Endothelial cell of umbilical vein (primary cell): ENCODE results near the gene ARL11. TPM values are rescaled to one million over a fixed set of nuclear protein-coding genes. Genes with fewer than 3 reads are reported as not detected.

ENCODE experiments used
- BruUV-seq: library from RNA; stranded (reverse); fragments of 400-500 nt; replicated peaks from 2 replicates; lab custom pipeline; 2021; lab: Mats Ljungman, UMichigan
- CTCF ChIA-PET: fragments of 300-600, 350-600 bp; sonication (Branson Sonifier 250); formaldehyde crosslinking; loops from one replicate; lab custom pipeline; 2021; ENCODE audit warnings: antibody characterized with exemption, inconsistent platforms; lab: Charles Lee
- POLR2A ChIA-PET: fragments of 300-600, 350-600 bp; sonication (Branson Sonifier 250); formaldehyde crosslinking; loops from one replicate; lab custom pipeline; 2021; ENCODE audit warnings: antibody characterized with exemption, inconsistent platforms; lab: Charles Lee
- DNase-seq: peaks from one replicate; pipeline ENCODE4 v3.0.0-alpha.2; 2011; ENCODE audit warnings: low read depth, low spot score
- FAIRE-seq: peaks from 2 replicates; lab custom pipeline; 2011; peaks lifted over from hg19 to GRCh38; lab: Jason Lieb, UNC
- H2AFZ ChIP-seq: 2 replicates; pipeline ENCODE4 v1.6.0; 2012; ENCODE audit warnings: low read depth, low read length, control low read depth, inconsistent platforms
- H3K27ac ChIP-seq: 2 replicates; pipeline ENCODE4 v1.5.1; 2011; ENCODE audit warnings: low read depth, mild to moderate bottlenecking, control low read depth, low read length, moderate library complexity; ENCODE audit not compliant: insufficient read depth
- H3K27me3 ChIP-seq, 2 experiments: 2 replicates each; pipeline versions ENCODE4 v1.6.0 to v1.6.1; 2011; ENCODE audit warnings: low read length in 2 of 2, mixed read lengths in 1 of 2; ENCODE audit not compliant: control insufficient read depth in 2 of 2, insufficient read depth in 2 of 2
- H3K36me3 ChIP-seq, 2 experiments: 2 replicates in 1 of 2; 3 replicates in 1 of 2; pipeline ENCODE4 v1.5.1; 2011; ENCODE audit warnings: low read length in 2 of 2, mild to moderate bottlenecking in 1 of 2, moderate library complexity in 1 of 2; ENCODE audit not compliant: control insufficient read depth in 2 of 2, insufficient read depth in 2 of 2; ENCODE audit errors: extremely low read depth in 1 of 2
- H3K4me1 ChIP-seq: 3 replicates; pipeline ENCODE4 v1.5.1; 2011; ENCODE audit warnings: mild to moderate bottlenecking, low read length; ENCODE audit not compliant: control insufficient read depth, insufficient read depth; ENCODE audit errors: extremely low read depth
- H3K4me2 ChIP-seq: 2 replicates; pipeline ENCODE4 v1.6.1; 2011; ENCODE audit warnings: low read length, control low read depth, mixed read lengths; ENCODE audit not compliant: insufficient read depth
- H3K4me3 ChIP-seq, 3 experiments: fragments of 200-600 bp in 1 of 3; sonication (generic), shearing (Covaris generic) in 1 of 3; replicated peaks in 1 of 3; 2 replicates each; pipeline ENCODE4 v1.5.1; 2011 to 2016; ENCODE audit warnings: control low read depth in 3 of 3, low read length in 3 of 3, mild to moderate bottlenecking in 2 of 3, inconsistent platforms in 1 of 3, low read depth in 1 of 3, moderate library complexity in 1 of 3; ENCODE audit not compliant: insufficient read depth in 1 of 3
- H3K79me2 ChIP-seq: 2 replicates; pipeline ENCODE4 v1.6.0; 2012; ENCODE audit warnings: low read length, inconsistent platforms; ENCODE audit not compliant: control insufficient read depth, insufficient read depth
- H3K9ac ChIP-seq: replicated peaks from 2 replicates; pipeline ENCODE3; 2011; ENCODE audit warnings: low read length, control low read depth; ENCODE audit not compliant: insufficient read depth; ENCODE audit errors: extremely low read depth
- H3K9me1 ChIP-seq: replicated peaks from 3 replicates; pipeline ENCODE4 v1.6.0; 2011; ENCODE audit warnings: mild to moderate bottlenecking, low read length; ENCODE audit not compliant: control insufficient read depth, insufficient read depth; ENCODE audit errors: extremely low read depth
- H3K9me3 ChIP-seq: replicated peaks from 2 replicates; pipeline ENCODE4 v1.5.1; 2012; ENCODE audit warnings: low read length, inconsistent platforms; ENCODE audit not compliant: control insufficient read depth, insufficient read depth
- H4K20me1 ChIP-seq: replicated peaks from 2 replicates; pipeline ENCODE3; 2011; ENCODE audit warnings: mild to moderate bottlenecking, low read length; ENCODE audit not compliant: control insufficient read depth, insufficient read depth; ENCODE audit errors: extremely low read depth
- EZH2 ChIP-seq: IDR thresholded peaks from 2 replicates; pipeline ENCODE4 v1.6.1; 2012; ENCODE audit warnings: borderline replicate concordance, low read depth, mild to moderate bottlenecking, moderate library complexity, low read length, inconsistent platforms; ENCODE audit not compliant: severe bottlenecking
- FOS ChIP-seq: IDR thresholded peaks from 2 replicates; pipeline ENCODE4 v1.6.1; 2011; ENCODE audit warnings: mild to moderate bottlenecking, low read length, moderate library complexity, borderline replicate concordance; ENCODE audit not compliant: insufficient read depth
- GATA2 ChIP-seq: IDR thresholded peaks from 2 replicates; pipeline ENCODE4 v1.7.0; 2011; ENCODE audit warnings: low read depth, mild to moderate bottlenecking, moderate library complexity, mixed read lengths, low read length; ENCODE audit not compliant: insufficient read length, insufficient read depth
- JUN ChIP-seq: IDR thresholded peaks from 2 replicates; pipeline ENCODE4 v1.6.1; 2011; ENCODE audit warnings: borderline replicate concordance, low read depth; ENCODE audit not compliant: insufficient read length, insufficient read depth
- MYC ChIP-seq: IDR thresholded peaks from one replicate; pipeline ENCODE4 v1.6.1; 2011; ENCODE audit warnings: mild to moderate bottlenecking, low read depth, low read length
- POLR2A ChIP-seq: IDR thresholded peaks from 2 replicates; pipeline ENCODE4 v1.6.1; 2012; ENCODE audit warnings: low read depth, mild to moderate bottlenecking, control low read depth, low read length
- POLR2AphosphoS5 ChIP-seq: IDR thresholded peaks from 2 replicates; pipeline ENCODE4 v1.6.1; 2012; ENCODE audit warnings: low read depth, mild to moderate bottlenecking, control low read depth, low read length, moderate library complexity; ENCODE audit not compliant: insufficient read depth
- dilution Hi-C: fragments of 300-500 bp; cut with MboI; formaldehyde crosslinking; loops from one replicate; pipeline ENCODE4 v1.15.0; 2019; ENCODE audit warnings: low sequenced_read_pairs; ENCODE audit not compliant: extremely low pct_ligation_motif_present
- intact Hi-C: fragments of 100-400 bp; cut with micrococcal nuclease; formaldehyde crosslinking; loops from one replicate; pipeline ENCODE4 v1.10.0; 2022
- polyA plus RNA-seq, 4 experiments: library from polyadenylated mRNA; depleted of rRNA in 3 of 4; stranded (reverse) in 3 of 4; unstranded in 1 of 4; fragments of >200 nt; gene quantifications; 2 replicates each; pipeline versions ENCODE4 v1.2.1 to v1.2.3, GENCODE V29; 2011 to 2012; ENCODE audit warnings: missing spikeins in 1 of 4
- total RNA-seq: library from RNA; stranded (reverse); gene quantifications from 2 replicates; pipeline ENCODE4 v1.2.3, GENCODE V29; 2021
- TF ChIP-seq, protein P1 (sequence below), 2 donors: IDR thresholded peaks; 1 replicate in 1 of 2; 2 replicates in 1 of 2; pipeline ENCODE4 v1.5.1; 2011; ENCODE audit warnings: low read length in 2 of 2, mild to moderate bottlenecking in 2 of 2, moderate library complexity in 2 of 2, control low read depth in 1 of 2, inconsistent platforms in 1 of 2, low read depth in 1 of 2; ENCODE audit not compliant: insufficient read depth in 1 of 2; ENCODE audit errors: extremely low read depth in 1 of 2
- TF ChIP-seq, protein P2 (sequence below): IDR thresholded peaks from 2 replicates; pipeline ENCODE4 v1.6.1; 2011; ENCODE audit not compliant: insufficient read depth, insufficient read length

ARL11 gene
- total and polyA plus RNA-seq, 2 donors (not counting 3 experiments of a cell fraction or from before 2014, with no cell fraction given), result 0.06 to 0.20 TPM

DNA sequence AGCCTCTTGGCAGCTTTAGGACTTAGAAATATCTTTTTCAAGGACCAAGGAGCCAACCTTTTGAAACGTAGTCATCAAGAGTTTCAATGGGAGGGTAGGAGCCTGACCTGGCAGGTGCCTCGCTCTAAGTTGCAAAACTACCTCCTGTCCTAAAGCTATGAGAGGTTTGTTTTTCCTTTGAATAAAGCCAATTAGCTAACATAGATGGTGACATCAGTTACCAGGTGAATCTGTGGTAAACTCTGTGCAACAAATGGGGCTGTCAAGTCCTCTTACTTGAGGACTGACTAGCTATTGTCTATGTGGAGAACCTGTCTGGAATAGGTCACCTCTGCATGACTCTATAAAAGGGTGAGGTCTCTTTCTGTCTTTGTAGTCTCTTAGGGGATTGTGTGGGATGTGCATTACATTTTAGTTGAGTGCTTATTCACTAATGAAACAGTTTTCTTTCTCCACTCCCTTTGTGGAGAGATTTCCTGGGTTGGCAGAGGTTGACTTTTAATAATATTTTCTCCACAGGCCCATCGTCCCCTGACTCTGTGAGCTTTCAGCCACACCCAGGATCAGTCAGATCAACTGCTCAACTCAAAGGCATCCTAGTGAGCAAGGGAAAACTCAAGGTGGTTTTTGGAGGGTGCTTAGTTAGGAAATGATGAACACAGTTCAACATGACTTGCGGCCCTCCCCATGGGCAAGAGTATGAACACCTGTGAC is 9.9 kb downstream of the ARL11 start:
- no peak overlapping the region for H2AFZ ChIP-seq
- H3K4me2 ChIP-seq, result no peak overlapping the region
- intact Hi-C loops, result no loop called here
- H3K4me1 ChIP-seq, result peaks cover 14% of the 10 kb centered on the region
- H3K36me3 ChIP-seq, result no peaks in the 10 kb centered on the region
- H3K79me2 ChIP-seq, result no peaks in the 10 kb centered on the region
- no peaks in the 10 kb centered on the region for H3K9me3 ChIP-seq
- BruUV-seq, result no TSS peak
- H3K27me3 ChIP-seq, result no peaks in the 10 kb centered on the region
- no peak for FAIRE-seq
- H3K9ac ChIP-seq, result no peak overlapping the region
- H3K27ac ChIP-seq, result no peak overlapping the region
- H3K4me3 ChIP-seq, result no peak overlapping the region
- H4K20me1 ChIP-seq, result no peaks in the 10 kb centered on the region
- dilution Hi-C loops, result no loop called here
- DNase-seq, result no peak
- H3K9me1 ChIP-seq, result no peaks in the 10 kb centered on the region
- TF ChIP-seq, protein P1, sequence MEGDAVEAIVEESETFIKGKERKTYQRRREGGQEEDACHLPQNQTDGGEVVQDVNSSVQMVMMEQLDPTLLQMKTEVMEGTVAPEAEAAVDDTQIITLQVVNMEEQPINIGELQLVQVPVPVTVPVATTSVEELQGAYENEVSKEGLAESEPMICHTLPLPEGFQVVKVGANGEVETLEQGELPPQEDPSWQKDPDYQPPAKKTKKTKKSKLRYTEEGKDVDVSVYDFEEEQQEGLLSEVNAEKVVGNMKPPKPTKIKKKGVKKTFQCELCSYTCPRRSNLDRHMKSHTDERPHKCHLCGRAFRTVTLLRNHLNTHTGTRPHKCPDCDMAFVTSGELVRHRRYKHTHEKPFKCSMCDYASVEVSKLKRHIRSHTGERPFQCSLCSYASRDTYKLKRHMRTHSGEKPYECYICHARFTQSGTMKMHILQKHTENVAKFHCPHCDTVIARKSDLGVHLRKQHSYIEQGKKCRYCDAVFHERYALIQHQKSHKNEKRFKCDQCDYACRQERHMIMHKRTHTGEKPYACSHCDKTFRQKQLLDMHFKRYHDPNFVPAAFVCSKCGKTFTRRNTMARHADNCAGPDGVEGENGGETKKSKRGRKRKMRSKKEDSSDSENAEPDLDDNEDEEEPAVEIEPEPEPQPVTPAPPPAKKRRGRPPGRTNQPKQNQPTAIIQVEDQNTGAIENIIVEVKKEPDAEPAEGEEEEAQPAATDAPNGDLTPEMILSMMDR (IDR thresholded peaks at IDR 0.05; ENCODE audit: extremely low read depth in 1 of 2, insufficient read depth in 1 of 2, low read depth in 1 of 2, low read length in 2 of 2), result no peak
- TF ChIP-seq, protein P2, sequence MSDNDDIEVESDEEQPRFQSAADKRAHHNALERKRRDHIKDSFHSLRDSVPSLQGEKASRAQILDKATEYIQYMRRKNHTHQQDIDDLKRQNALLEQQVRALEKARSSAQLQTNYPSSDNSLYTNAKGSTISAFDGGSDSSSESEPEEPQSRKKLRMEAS, result no peak
- no peak for TF ChIP-seq GATA2
- no peak for TF ChIP-seq JUN
- no peak for TF ChIP-seq POLR2AphosphoS5
- TF ChIP-seq EZH2, result no peak
- no peak for TF ChIP-seq POLR2A
- no peak for TF ChIP-seq FOS
- TF ChIP-seq MYC, result no peak
- ChIA-PET POLR2A (no interaction called here), CTCF (no interaction called here)
